Rectal smooth muscle tissue (tissue), 1 donor: ENCODE results near the gene ARAP1.
A peak's percentile ranks its signal among the peaks of the same experiment; 100 is the strongest.

Experiments used
- H3K27ac ChIP-seq: one replicate; pipeline ENCODE4 v1.7.0; 2013; ENCODE audit warnings: low read depth, low read length, inconsistent platforms
- H3K27me3 ChIP-seq: one replicate; pipeline ENCODE4 v1.7.0; 2013; ENCODE audit warnings: low read length; ENCODE audit not compliant: control insufficient read depth, insufficient read depth
- H3K36me3 ChIP-seq: one replicate; pipeline ENCODE4 v1.7.0; 2013; ENCODE audit warnings: low read length; ENCODE audit not compliant: control insufficient read depth, insufficient read depth
- H3K4me1 ChIP-seq: one replicate; pipeline ENCODE4 v1.7.0; 2013; ENCODE audit warnings: low read length; ENCODE audit not compliant: control insufficient read depth, insufficient read depth
- H3K4me3 ChIP-seq: one replicate; pipeline ENCODE4 v1.7.0; 2013; ENCODE audit warnings: low read length
- H3K9ac ChIP-seq: one replicate; pipeline ENCODE4 v1.7.0; 2013; ENCODE audit warnings: low read length

The ARAP1 gene

DNA sequence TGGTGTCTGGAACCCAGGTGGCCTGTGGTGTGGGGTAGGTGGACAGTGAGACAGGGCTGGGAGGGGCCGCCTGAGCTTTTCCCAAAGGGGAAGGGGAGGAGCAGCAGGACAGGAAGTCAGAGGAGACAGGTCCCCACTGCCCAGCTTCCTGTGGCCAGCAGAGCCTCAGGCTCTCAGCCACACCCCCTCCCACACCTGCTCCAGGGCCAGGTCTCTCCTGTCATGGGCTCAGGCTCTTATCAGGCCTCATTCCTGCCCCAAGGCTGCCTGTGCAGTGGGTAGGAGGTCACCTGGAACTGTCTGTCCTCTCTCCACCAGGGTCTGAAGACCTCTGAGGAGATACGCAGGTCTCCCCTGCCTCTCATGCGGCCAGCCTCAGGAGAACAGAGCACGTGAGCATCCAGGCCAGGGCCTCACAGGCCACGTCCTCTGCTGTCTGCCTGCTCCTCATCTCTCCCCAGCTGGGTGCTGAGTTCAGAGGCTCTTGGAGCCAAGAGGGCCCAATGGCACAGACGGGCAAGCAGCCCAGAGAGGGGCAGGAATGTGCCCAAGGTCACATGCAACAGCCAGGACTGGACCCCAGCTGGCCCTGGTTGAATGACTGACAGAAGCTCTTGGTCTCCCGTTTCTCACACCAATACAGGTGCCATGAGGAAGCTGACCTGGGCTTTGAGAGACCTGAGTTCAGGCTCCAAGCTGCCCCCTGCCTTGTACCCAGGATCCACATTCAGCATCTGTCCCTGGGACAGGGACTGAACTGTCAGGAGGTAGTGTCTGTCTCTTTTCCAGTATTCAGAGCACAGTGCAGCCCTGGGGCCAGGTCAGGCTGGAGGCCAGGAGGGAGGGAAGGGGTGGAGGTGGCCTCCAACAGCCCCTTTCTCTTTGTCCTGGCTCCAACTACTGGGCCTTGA lies 24.9 kb upstream of the ARAP1 start:
- Histone ChIP-seq H3K27ac (no peak overlapping the region), H3K36me3 (no peaks in the 10 kb centered on the region), H3K4me1 (peaks cover 17% of the 10 kb centered on the region), H3K27me3 (no peaks in the 10 kb centered on the region), H3K9ac (no peak overlapping the region), H3K4me3 (no peak overlapping the region)

DNA sequence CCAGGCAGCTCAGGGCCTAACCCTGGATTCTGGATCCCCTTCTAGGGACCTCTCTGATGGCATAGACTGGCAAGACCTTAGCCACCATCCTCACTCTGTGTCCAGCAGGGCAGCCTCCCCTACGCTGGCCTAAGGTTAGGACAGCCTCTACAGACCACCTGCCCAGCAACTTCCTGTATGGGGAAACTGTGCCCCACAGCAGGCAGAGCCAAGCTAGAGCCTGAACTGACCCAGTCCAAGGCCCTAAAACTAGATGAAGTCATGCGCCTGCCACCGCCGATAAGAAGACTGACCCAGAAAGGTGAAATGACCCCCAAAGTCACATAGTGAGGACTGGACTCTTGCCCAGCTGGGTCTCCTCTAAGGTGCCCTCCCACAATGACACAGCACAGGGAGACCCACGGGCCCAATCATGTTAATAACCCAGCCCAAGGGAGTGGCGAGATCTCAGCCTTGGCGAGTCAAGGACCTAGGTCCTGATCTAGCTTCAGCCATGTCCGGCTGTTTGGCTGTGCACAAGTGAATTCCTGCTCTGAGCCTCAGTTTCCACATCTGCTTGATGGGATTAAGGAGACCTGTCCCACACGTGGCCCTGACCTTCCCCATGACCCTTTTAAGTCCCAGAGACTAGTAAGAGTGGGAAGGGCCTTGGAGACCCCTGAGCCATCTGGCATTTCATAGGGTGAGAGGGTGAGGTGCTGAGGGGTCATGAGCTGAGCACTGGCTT lies 24.1 kb upstream of the ARAP1 start:
- Histone ChIP-seq H3K27ac (no peak overlapping the region), H3K4me3 (no peak overlapping the region), H3K27me3 (no peaks in the 10 kb centered on the region), H3K36me3 (no peaks in the 10 kb centered on the region), H3K9ac (no peak overlapping the region), H3K4me1 (peaks cover 19% of the 10 kb centered on the region)

DNA sequence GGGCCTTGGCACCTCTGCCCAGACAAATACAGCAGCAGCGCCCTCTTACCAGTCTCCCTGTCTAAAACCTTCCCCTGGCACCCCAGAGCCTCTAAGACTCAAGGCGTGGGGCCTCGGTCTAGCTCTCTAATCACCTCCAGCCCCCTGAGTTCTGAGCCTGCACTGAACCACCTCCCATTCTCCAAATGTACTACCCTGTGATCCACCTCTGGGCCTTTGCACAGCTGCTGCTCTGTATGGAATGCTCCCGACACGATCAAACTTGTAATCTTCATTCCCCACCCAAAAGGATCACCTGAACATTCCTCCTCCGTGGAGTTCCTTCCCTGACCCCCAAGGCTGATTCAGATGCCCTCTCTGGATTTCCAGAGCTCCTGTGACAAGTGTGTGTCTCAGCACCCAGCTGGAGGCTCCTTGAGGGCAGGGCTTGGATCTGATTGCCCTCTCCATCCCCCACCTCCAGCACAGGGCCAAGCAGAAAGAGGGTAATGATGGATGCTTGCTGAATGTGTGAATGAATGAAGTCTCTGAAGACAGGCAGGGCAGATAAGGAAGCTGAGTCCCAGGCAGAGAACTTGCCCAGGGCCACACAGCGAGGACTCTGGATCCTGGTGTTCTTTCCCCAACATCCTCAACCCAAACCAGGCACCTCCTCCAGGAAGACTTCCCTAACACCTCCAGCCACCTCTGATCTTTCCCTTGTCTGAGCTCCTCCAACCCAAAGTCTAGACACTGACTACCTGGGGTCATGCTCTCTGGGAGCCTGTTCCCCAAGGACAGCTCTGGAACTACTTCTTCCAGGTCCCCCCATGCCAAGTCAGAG lies 23.3 kb upstream of the ARAP1 start:
- Histone ChIP-seq H3K27ac (no peak overlapping the region), H3K4me3 (no peak overlapping the region), H3K9ac (no peak overlapping the region), H3K4me1 (peaks cover 15% of the 10 kb centered on the region), H3K36me3 (no peaks in the 10 kb centered on the region), H3K27me3 (no peaks in the 10 kb centered on the region)

DNA sequence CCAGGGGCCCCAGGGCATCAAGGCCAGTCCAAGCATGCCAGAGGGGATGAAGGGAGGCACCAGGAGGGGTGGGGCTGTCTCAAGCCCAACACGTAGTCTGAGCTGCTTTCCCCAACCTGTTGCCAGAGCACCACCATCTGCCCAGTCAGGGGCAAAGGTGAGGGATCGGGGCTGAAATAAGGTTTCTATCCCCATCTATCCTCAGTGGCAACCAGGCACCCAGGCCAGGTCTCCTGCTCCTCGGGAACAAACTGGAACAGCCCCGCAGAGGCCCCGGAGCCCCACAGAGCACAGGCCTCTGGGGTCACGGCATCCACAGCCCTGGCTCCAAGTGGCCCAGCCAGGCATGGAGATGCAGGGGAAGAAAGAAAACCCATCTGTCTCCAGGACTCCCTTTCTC lies 22.3 kb upstream of the ARAP1 start:
- Histone ChIP-seq H3K4me3 (no peak overlapping the region), H3K9ac (no peak overlapping the region), H3K36me3 (no peaks in the 10 kb centered on the region), H3K4me1 (peaks cover 13% of the 10 kb centered on the region), H3K27ac (no peak overlapping the region), H3K27me3 (no peaks in the 10 kb centered on the region)

- Histone ChIP-seq H3K27me3 (no peaks in the 10 kb centered on the region), H3K9ac (no peak overlapping the region), H3K36me3 (no peaks in the 10 kb centered on the region), H3K4me1 (peaks cover 13% of the 10 kb centered on the region), H3K4me3 (no peak overlapping the region), H3K27ac (peak overlapping the region; percentile 10)
Observed at GRCh38 chr11:72773696-72774095, 21.5 kb upstream of the ARAP1 start.

- no peak overlapping the region for H3K9ac ChIP-seq
- H3K4me1 ChIP-seq, result peaks cover 13% of the 10 kb centered on the region
- peak overlapping the region; percentile 10 for H3K27ac ChIP-seq
- H3K36me3 ChIP-seq, result no peaks in the 10 kb centered on the region
- no peaks in the 10 kb centered on the region for H3K27me3 ChIP-seq
- no peak overlapping the region for H3K4me3 ChIP-seq
Observed at GRCh38 chr11:72773291-72773690, 21.1 kb upstream of the ARAP1 start.

DNA sequence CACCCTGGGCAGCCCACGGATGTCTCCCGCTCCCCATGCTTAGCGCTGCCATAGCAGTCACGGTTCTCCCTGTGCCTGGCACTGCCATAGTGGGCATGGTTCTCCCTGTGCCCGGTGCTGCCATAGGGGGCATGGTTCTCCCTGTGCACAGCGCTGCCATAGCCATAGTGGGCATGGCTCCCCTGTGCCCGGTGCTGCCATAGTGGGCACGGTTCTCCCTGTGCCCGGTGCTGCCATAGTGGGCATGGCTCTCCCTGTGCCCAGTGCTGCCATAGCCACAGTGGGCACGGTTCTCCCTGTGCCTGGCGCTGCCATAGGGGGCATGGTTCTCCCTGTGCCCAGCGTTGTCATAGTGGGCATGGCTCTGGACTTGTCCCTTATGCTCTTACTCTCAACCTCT lies 19.9 kb upstream of the ARAP1 start:
- Histone ChIP-seq H3K27ac (no peak overlapping the region), H3K9ac (no peak overlapping the region), H3K4me3 (no peak overlapping the region), H3K36me3 (no peaks in the 10 kb centered on the region), H3K4me1 (peaks cover 13% of the 10 kb centered on the region), H3K27me3 (no peaks in the 10 kb centered on the region)

DNA sequence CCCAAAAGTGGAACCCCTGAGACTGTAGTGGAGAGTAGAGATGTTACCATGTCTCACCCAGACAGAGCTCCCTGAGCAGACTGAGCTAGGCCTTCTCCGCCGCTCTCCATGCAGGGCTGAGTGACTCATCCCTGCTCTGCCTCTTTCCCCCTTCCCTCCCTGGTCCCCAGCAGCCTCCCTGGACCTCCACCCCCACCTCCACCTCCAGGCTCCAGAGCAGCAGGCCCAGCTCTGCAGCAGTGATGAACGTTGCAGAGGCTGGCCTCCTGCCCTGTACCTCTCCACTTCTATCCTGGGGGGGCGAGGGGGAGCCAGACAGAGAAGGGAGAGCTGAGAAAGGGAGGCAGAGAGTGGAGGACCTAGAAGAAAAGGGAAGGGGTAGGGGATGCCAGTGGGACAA lies 19.3 kb upstream of the ARAP1 start:
- Histone ChIP-seq H3K36me3 (no peaks in the 10 kb centered on the region), H3K27ac (no peak overlapping the region), H3K9ac (no peak overlapping the region), H3K4me3 (no peak overlapping the region), H3K27me3 (no peaks in the 10 kb centered on the region), H3K4me1 (peaks cover 13% of the 10 kb centered on the region)

- H3K36me3 ChIP-seq, result no peaks in the 10 kb centered on the region
- no peak overlapping the region for H3K4me3 ChIP-seq
- H3K9ac ChIP-seq, result no peak overlapping the region
- no peak overlapping the region for H3K27ac ChIP-seq
- H3K4me1 ChIP-seq, result peaks cover 13% of the 10 kb centered on the region
- no peaks in the 10 kb centered on the region for H3K27me3 ChIP-seq
Observed at GRCh38 chr11:72770799-72771198, 18.6 kb upstream of the ARAP1 start.

- Histone ChIP-seq H3K27me3 (no peaks in the 10 kb centered on the region), H3K27ac (no peak overlapping the region), H3K9ac (no peak overlapping the region), H3K4me3 (no peak overlapping the region), H3K36me3 (no peaks in the 10 kb centered on the region), H3K4me1 (peaks cover 13% of the 10 kb centered on the region)
Observed at GRCh38 chr11:72769680-72770079, 17.5 kb upstream of the ARAP1 start.

DNA sequence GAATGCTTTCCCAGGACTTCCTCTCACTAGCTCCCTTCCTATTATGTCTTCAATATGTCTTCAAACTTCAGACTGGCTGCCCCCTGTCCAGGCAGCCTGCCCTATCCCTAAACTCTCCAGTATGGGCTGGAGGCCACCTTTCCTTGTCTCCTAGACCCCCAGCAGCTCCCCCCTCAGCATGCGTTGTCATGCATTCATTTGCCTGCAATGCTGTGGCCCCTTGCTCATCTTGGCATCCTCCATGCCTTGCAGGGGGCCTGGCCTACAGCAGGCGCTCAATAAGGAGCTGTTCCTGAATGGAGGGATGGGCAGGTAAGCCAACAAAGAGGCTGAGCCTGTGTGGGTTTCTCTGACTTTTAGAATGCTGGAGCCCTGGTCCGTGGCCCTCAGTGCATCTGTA lies 16.4 kb upstream of the ARAP1 start:
- Histone ChIP-seq H3K36me3 (no peaks in the 10 kb centered on the region), H3K27me3 (no peaks in the 10 kb centered on the region), H3K4me3 (no peak overlapping the region), H3K4me1 (peaks cover 12% of the 10 kb centered on the region), H3K9ac (no peak overlapping the region), H3K27ac (no peak overlapping the region)
